22Rv1 (cell line): ENCODE results near the gene FKBP7.

ENCODE experiments used
- ZFX ChIP-seq: fragments of 450-650 bp; IDR thresholded peaks from 2 replicates; pipeline ENCODE4 v1.6.1; 2017; ENCODE audit warnings: antibody characterized with exemption, borderline replicate concordance
- TF ChIP-seq, protein P1 (sequence below): fragments of 450-650 bp; IDR thresholded peaks from 2 replicates; pipeline ENCODE4 v1.5.1; 2017; ENCODE audit warnings: mild to moderate bottlenecking

DNA sequence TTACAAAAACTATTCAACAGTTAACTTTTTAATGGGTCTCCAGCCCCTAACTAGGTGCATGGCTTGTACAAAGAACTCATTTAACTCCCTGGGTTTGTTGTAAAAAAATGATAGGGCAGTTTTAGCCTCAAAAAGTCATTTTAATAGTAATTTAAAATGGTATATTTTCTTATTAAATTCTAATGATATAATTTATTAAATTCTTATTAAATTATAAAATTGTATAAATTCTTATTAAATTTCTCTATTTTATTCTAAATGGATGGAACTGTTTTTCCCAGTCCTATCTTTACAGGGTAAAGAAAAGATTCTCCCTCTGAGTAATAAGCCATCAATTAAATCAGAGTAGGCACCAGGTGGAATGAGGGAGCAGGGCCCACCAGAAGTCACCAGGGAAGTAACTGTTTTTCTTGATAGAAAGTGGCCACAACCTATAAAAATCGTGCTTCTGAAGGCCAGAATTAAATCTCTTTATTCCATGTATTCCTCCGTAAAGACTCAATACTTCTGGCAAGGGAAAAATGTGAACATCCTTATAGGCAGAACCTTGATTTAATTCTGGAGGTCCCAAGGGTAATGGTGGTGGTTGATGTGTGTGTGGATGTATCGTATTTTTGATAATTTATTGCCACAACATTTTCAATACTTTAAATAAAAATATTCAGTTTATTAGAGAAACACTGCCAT, 814 bp downstream of the FKBP7 start:
- TF ChIP-seq, protein P1, sequence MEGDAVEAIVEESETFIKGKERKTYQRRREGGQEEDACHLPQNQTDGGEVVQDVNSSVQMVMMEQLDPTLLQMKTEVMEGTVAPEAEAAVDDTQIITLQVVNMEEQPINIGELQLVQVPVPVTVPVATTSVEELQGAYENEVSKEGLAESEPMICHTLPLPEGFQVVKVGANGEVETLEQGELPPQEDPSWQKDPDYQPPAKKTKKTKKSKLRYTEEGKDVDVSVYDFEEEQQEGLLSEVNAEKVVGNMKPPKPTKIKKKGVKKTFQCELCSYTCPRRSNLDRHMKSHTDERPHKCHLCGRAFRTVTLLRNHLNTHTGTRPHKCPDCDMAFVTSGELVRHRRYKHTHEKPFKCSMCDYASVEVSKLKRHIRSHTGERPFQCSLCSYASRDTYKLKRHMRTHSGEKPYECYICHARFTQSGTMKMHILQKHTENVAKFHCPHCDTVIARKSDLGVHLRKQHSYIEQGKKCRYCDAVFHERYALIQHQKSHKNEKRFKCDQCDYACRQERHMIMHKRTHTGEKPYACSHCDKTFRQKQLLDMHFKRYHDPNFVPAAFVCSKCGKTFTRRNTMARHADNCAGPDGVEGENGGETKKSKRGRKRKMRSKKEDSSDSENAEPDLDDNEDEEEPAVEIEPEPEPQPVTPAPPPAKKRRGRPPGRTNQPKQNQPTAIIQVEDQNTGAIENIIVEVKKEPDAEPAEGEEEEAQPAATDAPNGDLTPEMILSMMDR = no peak
- TF ChIP-seq ZFX = no peak
